HepG2 (cell line): ENCODE measurements around the gene WDR41. TPM values are rescaled to one million over a fixed set of nuclear protein-coding genes. Genes with fewer than 3 reads are reported as not detected.

Experiments
- ATAC-seq: fragments of 200-7000 bp; cut with Tn5 transposase; 3 replicates; pipeline ENCODE4 v1.9.1; 2020; ENCODE audit warnings: mild to moderate bottlenecking, moderate library complexity
- BruUV-seq: library from RNA; stranded (reverse); fragments of 400-500 nt; replicated peaks from 2 replicates; lab custom pipeline; 2021; lab: Mats Ljungman, UMichigan
- CTCF ChIA-PET: fragments of 300-600 bp; formaldehyde crosslinking; extraction: SDS; loops from one replicate; lab custom pipeline; 2021; ENCODE audit warnings: low total read pairs, inconsistent platforms, low intra/inter-chr PET ratio; lab: Yijun Ruan, JAX
- POLR2A ChIA-PET: fragments of 350-600 bp; sonication (Branson Sonifier 250); formaldehyde crosslinking; loops from one replicate; lab custom pipeline; 2020; ENCODE audit warnings: antibody characterized with exemption, inconsistent platforms; lab: Yijun Ruan, JAX
- DNase-seq: peaks from one replicate; pipeline ENCODE4 v3.0.0-alpha.2; 2015; ENCODE audit warnings: low spot score
- FAIRE-seq: peaks from 3 replicates; lab custom pipeline; 2011; peaks lifted over from hg19 to GRCh38; lab: Jason Lieb, UNC
- H2AFZ ChIP-seq: one replicate; pipeline ENCODE4 v1.6.1; 2011; ENCODE audit warnings: low read length, inconsistent platforms
- H3K27ac ChIP-seq: fragments of 300-600 bp; 3 replicates; pipeline ENCODE4 v1.8.0; 2011; ENCODE audit warnings: mixed run types, mild to moderate bottlenecking, mixed read lengths, low read length, inconsistent platforms; ENCODE audit not compliant: insufficient read depth; ENCODE audit errors: extremely low read length
- H3K27me3 ChIP-seq, 2 experiments: fragments of 200-600 bp in 1 of 2; 2 replicates in 1 of 2; 3 replicates in 1 of 2; pipeline versions ENCODE4 v1.6.0 to v1.8.0; 2011; ENCODE audit warnings: low read length in 2 of 2, mild to moderate bottlenecking in 2 of 2, moderate library complexity in 2 of 2, inconsistent platforms in 1 of 2; ENCODE audit not compliant: insufficient read depth in 2 of 2, control insufficient read depth in 1 of 2
- H3K36me3 ChIP-seq, 2 experiments: fragments of 200-600 bp in 1 of 2; replicated peaks in 1 of 2; 2 replicates in 1 of 2; 3 replicates in 1 of 2; pipeline versions ENCODE4 v1.5.1 to v1.8.0; 2011; ENCODE audit warnings: low read length in 2 of 2, inconsistent platforms in 1 of 2; ENCODE audit not compliant: insufficient read depth in 2 of 2, control insufficient read depth in 1 of 2
- H3K4me1 ChIP-seq: 2 replicates; pipeline ENCODE4 v1.5.1; 2012; ENCODE audit warnings: low read length, inconsistent platforms; ENCODE audit not compliant: insufficient read depth
- H3K4me2 ChIP-seq: 2 replicates; pipeline ENCODE4 v1.6.0; 2011; ENCODE audit warnings: low read depth, low read length, inconsistent platforms
- H3K4me3 ChIP-seq, 3 experiments: fragments of 200-600 bp in 1 of 3; sonication (generic), shearing (Covaris generic) in 1 of 3; replicated peaks in 1 of 3; 2 replicates each; pipeline ENCODE4 v1.5.1; 2011 to 2016; ENCODE audit warnings: low read length in 3 of 3, inconsistent platforms in 2 of 3, low read depth in 2 of 3, mild to moderate bottlenecking in 2 of 3, control low read depth in 1 of 3, mixed read lengths in 1 of 3; ENCODE audit not compliant: insufficient read depth in 1 of 3
- H3K79me2 ChIP-seq: one replicate; pipeline ENCODE4 v1.6.1; 2011; ENCODE audit warnings: low read length, inconsistent platforms; ENCODE audit not compliant: insufficient read depth
- H3K9ac ChIP-seq: 2 replicates; pipeline ENCODE4 v1.6.0; 2011; ENCODE audit warnings: mild to moderate bottlenecking, low read depth, low read length, inconsistent platforms; ENCODE audit not compliant: insufficient read depth
- H3K9me3 ChIP-seq: 2 replicates; pipeline ENCODE4 v1.5.1; 2012; ENCODE audit warnings: mild to moderate bottlenecking, low read length
- H4K20me1 ChIP-seq: 2 replicates; pipeline ENCODE4 v1.6.0; 2011; ENCODE audit warnings: inconsistent platforms, mild to moderate bottlenecking, low read length, moderate library complexity; ENCODE audit not compliant: insufficient read depth
- AGO1 ChIP-seq: fragments of 200-400 bp; formaldehyde crosslinking; IDR thresholded peaks from 2 replicates; pipeline ENCODE4 v1.6.1; 2017; ENCODE audit warnings: mild to moderate bottlenecking, low read depth, low read length, moderate library complexity; ENCODE audit not compliant: poor library complexity, severe bottlenecking
- AHR ChIP-seq: IDR thresholded peaks from 2 replicates; pipeline ENCODE4 v1.6.1; 2018; ENCODE audit warnings: missing genetic modification reagents, missing compliant biosample characterization
- FOXC1 ChIP-seq: sonication (generic); formaldehyde crosslinking; IDR thresholded peaks from 2 replicates; pipeline ENCODE4 v1.8.0; 2022; ENCODE audit warnings: mild to moderate bottlenecking, missing genetic modification reagents, borderline replicate concordance
- GPN1 ChIP-seq: sonication (generic); formaldehyde crosslinking; IDR thresholded peaks from 2 replicates; pipeline ENCODE4 v1.5.1; 2020; ENCODE audit warnings: missing genetic modification reagents, borderline replicate concordance
- HMG20B ChIP-seq: conservative IDR thresholded peaks from 2 replicates; pipeline ENCODE4 v1.6.1; 2016; ENCODE audit warnings: missing genetic modification reagents, missing compliant biosample characterization
- HNRNPK ChIP-seq: fragments of 200-400 bp; formaldehyde crosslinking; IDR thresholded peaks from 2 replicates; pipeline ENCODE4 v1.6.1; 2018; ENCODE audit warnings: low read length, low read depth, moderate library complexity, mild to moderate bottlenecking; ENCODE audit not compliant: poor library complexity, severe bottlenecking
- RBM22 ChIP-seq: fragments of 200-400 bp; formaldehyde crosslinking; optimal IDR thresholded peaks from 2 replicates; pipeline ENCODE3; 2017; ENCODE audit warnings: mild to moderate bottlenecking, low read length, moderate library complexity
- YEATS2 ChIP-seq: sonication (generic); formaldehyde crosslinking; IDR thresholded peaks from 2 replicates; pipeline ENCODE4 v1.4.0; 2020; ENCODE audit warnings: missing genetic modification reagents, borderline replicate concordance
- ZEB1 ChIP-seq: IDR thresholded peaks from 2 replicates; pipeline ENCODE4 v1.6.1; 2012; ENCODE audit warnings: mild to moderate bottlenecking, low read depth, inconsistent platforms; ENCODE audit not compliant: insufficient replicate concordance
- ZNF33A ChIP-seq: sonication (generic); formaldehyde crosslinking; IDR thresholded peaks from 2 replicates; pipeline ENCODE4 v1.5.1; 2020; ENCODE audit warnings: missing genetic modification reagents, mild to moderate bottlenecking, moderate library complexity, borderline replicate concordance
- WGBS: methylation state at CpG from one replicate; pipeline ENCODE4 v1.1.6; 2017; ENCODE audit warnings: low lambda C conversion rate; 5-methylcytosine and 5-hydroxymethylcytosine counted together
- in situ Hi-C: cut with HindIII; loops from 2 replicates; pipeline ENCODE4 v1.10.0; 2017; ENCODE audit warnings: low pct_unique_long_range_greater_than_20kb; ENCODE audit not compliant: extremely low pct_ligation_motif_present
- intact Hi-C: fragments of 100-400 bp; cut with micrococcal nuclease; formaldehyde crosslinking; loops from one replicate; pipeline ENCODE4 v1.10.0; 2022; ENCODE audit not compliant: unreplicated experiment
- polyA plus RNA-seq, 8 experiments: library from polyadenylated mRNA; depleted of rRNA in 3 of 8; stranded (reverse) in 7 of 8; unstranded in 1 of 8; fragments of >200 nt; fragmentation: Illumina TruSeq in 4 of 8; extraction: Trizol in 4 of 8; gene quantifications; 2 replicates each; pipeline versions ENCODE4 v1.2.1 to v1.2.3, GENCODE V29; 2011 to 2016; ENCODE audit warnings: low read depth in 4 of 8, missing spikeins in 1 of 8, mixed read lengths in 1 of 8; ENCODE audit not compliant: insufficient read depth in 1 of 8
- total RNA-seq, 5 experiments: library from RNA; depleted of rRNA; stranded (reverse); fragments of >200 nt; fragmentation: Illumina TruSeq; extraction: Trizol; gene quantifications; 2 replicates each; pipeline ENCODE4 v1.2.3, GENCODE V29; 2016; ENCODE audit warnings: low read depth in 1 of 5
- TF ChIP-seq, protein P1 (sequence below): sonication (generic); formaldehyde crosslinking; IDR thresholded peaks from 2 replicates; pipeline ENCODE4 v1.5.0; 2020; ENCODE audit warnings: missing genetic modification reagents
- TF ChIP-seq, protein P2 (sequence below), 2 experiments: fragments of 450-650 bp in 1 of 2; sonication (generic) in 1 of 2; formaldehyde crosslinking; IDR thresholded peaks; 2 replicates each; pipeline versions ENCODE4 v1.5.0 to v1.8.0; 2020 to 2022; ENCODE audit warnings: mild to moderate bottlenecking in 1 of 2, missing genetic modification reagents in 1 of 2
- TF ChIP-seq, protein P3 (sequence below): sonication (generic); formaldehyde crosslinking; IDR thresholded peaks from 2 replicates; pipeline ENCODE4 v1.4.0; 2020; ENCODE audit warnings: mild to moderate bottlenecking, missing genetic modification reagents
- TF ChIP-seq, protein P4 (sequence below): sonication (generic); formaldehyde crosslinking; IDR thresholded peaks from 2 replicates; pipeline ENCODE4 v1.4.0; 2020; ENCODE audit warnings: missing genetic modification reagents, borderline replicate concordance
- TF ChIP-seq, protein P5 (sequence below): sonication (generic); formaldehyde crosslinking; conservative IDR thresholded peaks from 2 replicates; pipeline ENCODE4 v1.4.0; 2020; ENCODE audit warnings: missing genetic modification reagents
- TF ChIP-seq, protein P6 (sequence below): sonication (generic); formaldehyde crosslinking; IDR thresholded peaks from 2 replicates; pipeline ENCODE4 v1.8.1; 2022; ENCODE audit warnings: low read depth, mild to moderate bottlenecking, missing genetic modification reagents

WDR41 gene
- total and polyA plus RNA-seq, 2 of the 13 experiments (the other 11 are each of a cell fraction or from before 2014, with no cell fraction given), result 18.9 to 39.3 TPM

DNA sequence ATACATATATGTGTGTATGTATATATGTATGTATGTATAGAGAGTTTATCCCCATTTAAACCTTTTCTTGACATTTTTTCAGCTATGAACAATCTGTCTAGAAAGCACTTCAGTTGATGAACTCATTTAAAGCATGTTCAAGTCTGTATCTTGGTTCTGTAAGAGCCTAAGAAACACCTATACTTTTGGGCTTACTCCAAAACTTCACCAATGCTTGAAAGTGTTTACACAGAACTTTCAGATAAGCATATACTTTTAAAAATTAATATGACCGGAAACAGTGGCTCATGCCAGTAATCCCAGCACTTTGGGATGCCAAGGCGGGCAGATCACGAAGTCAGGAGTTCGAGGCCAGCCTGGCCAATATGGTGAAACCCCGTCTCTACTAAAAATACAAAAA is 30.8 kb downstream of the WDR41 start:
- in situ Hi-C loops (no loop called here), intact Hi-C loops (no loop called here)
- ATAC-seq, result no peak
- Histone ChIP-seq H2AFZ (no peak overlapping the region), H3K9ac (no peak overlapping the region), H3K4me1 (peaks cover 5% of the 10 kb centered on the region; the same call in 1 of the 2 replicates), H3K27me3 (no peaks in the 10 kb centered on the region), H3K27ac (no peak overlapping the region), H3K4me2 (no peak overlapping the region), H4K20me1 (no peaks in the 10 kb centered on the region), H3K36me3 (no peaks in the 10 kb centered on the region), H3K9me3 (no peaks in the 10 kb centered on the region), H3K79me2 (no peaks in the 10 kb centered on the region), H3K4me3 (no peak overlapping the region)
- no TSS peak for BruUV-seq
- 96% methylated on average over 5 of the region's 5 CpGs for WGBS
- FAIRE-seq, result no peak
- ChIA-PET POLR2A (no interaction called here), CTCF (no interaction called here)
- no peak for DNase-seq
- no peak for TF ChIP-seq AGO1
- TF ChIP-seq, protein P1, sequence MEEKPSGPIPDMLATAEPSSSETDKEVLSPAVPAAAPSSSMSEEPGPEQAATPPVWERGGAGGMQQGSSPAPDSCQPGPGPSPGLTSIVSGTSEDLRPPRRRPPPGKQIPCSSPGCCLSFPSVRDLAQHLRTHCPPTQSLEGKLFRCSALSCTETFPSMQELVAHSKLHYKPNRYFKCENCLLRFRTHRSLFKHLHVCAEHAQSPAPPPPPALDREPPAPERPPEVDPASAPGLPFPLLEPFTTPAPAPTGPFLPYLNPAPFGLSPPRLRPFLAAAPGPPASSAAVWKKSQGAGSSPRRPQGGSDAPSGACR, result no peak
- TF ChIP-seq, protein P2, sequence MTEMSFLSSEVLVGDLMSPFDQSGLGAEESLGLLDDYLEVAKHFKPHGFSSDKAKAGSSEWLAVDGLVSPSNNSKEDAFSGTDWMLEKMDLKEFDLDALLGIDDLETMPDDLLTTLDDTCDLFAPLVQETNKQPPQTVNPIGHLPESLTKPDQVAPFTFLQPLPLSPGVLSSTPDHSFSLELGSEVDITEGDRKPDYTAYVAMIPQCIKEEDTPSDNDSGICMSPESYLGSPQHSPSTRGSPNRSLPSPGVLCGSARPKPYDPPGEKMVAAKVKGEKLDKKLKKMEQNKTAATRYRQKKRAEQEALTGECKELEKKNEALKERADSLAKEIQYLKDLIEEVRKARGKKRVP (CRISPR knock-in tag; IDR thresholded peaks at IDR 0.05), result no peak
- TF ChIP-seq AHR (CRISPR knock-in tag), result no peak
- no peak for TF ChIP-seq GPN1
- TF ChIP-seq, protein P3, sequence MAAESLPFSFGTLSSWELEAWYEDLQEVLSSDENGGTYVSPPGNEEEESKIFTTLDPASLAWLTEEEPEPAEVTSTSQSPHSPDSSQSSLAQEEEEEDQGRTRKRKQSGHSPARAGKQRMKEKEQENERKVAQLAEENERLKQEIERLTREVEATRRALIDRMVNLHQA (CRISPR knock-in tag), result no peak
- TF ChIP-seq RBM22, result no peak
- TF ChIP-seq, protein P4, sequence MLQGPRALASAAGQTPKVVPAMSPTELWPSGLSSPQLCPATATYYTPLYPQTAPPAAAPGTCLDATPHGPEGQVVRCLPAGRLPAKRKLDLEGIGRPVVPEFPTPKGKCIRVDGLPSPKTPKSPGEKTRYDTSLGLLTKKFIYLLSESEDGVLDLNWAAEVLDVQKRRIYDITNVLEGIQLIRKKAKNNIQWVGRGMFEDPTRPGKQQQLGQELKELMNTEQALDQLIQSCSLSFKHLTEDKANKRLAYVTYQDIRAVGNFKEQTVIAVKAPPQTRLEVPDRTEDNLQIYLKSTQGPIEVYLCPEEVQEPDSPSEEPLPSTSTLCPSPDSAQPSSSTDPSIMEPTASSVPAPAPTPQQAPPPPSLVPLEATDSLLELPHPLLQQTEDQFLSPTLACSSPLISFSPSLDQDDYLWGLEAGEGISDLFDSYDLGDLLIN (CRISPR knock-in tag), result no peak
- no peak for TF ChIP-seq HMG20B (CRISPR knock-in tag)
- TF ChIP-seq ZEB1, result no peak
- TF ChIP-seq, protein P5, sequence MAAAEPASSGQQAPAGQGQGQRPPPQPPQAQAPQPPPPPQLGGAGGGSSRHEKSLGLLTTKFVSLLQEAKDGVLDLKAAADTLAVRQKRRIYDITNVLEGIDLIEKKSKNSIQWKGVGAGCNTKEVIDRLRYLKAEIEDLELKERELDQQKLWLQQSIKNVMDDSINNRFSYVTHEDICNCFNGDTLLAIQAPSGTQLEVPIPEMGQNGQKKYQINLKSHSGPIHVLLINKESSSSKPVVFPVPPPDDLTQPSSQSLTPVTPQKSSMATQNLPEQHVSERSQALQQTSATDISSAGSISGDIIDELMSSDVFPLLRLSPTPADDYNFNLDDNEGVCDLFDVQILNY (CRISPR knock-in tag), result no peak
- no peak for TF ChIP-seq FOXC1 (CRISPR knock-in tag)
- no peak for TF ChIP-seq ZNF33A (CRISPR knock-in tag)
- TF ChIP-seq, protein P6, sequence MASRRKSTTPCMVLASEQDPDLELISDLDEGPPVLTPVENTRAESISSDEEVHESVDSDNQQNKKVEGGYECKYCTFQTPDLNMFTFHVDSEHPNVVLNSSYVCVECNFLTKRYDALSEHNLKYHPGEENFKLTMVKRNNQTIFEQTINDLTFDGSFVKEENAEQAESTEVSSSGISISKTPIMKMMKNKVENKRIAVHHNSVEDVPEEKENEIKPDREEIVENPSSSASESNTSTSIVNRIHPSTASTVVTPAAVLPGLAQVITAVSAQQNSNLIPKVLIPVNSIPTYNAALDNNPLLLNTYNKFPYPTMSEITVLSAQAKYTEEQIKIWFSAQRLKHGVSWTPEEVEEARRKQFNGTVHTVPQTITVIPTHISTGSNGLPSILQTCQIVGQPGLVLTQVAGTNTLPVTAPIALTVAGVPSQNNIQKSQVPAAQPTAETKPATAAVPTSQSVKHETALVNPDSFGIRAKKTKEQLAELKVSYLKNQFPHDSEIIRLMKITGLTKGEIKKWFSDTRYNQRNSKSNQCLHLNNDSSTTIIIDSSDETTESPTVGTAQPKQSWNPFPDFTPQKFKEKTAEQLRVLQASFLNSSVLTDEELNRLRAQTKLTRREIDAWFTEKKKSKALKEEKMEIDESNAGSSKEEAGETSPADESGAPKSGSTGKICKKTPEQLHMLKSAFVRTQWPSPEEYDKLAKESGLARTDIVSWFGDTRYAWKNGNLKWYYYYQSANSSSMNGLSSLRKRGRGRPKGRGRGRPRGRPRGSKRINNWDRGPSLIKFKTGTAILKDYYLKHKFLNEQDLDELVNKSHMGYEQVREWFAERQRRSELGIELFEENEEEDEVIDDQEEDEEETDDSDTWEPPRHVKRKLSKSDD (CRISPR knock-in tag), result no peak
- no peak for TF ChIP-seq HNRNPK
- TF ChIP-seq YEATS2, result no peak
